HS-27A (cell line): ENCODE data around the gene SLCO2B1.
A peak's percentile ranks its signal among the peaks of the same experiment; 100 is the strongest.

ENCODE experiments used
- DNase-seq: peaks from one replicate; pipeline ENCODE4 v3.0.0-alpha.2; 2012; ENCODE audit warnings: low read depth, missing footprints

The SLCO2B1 gene

GRCh38 chr11:75223954-75224643 is 73.2 kb downstream of the SLCO2B1 start:
- DNase-seq = no peak

- no peak for DNase-seq
Observed at GRCh38 chr11:75225794-75226193, 74.9 kb downstream of the SLCO2B1 start.

GRCh38 chr11:75229466-75229865 is 78.6 kb downstream of the SLCO2B1 start:
- no peak for DNase-seq

GRCh38 chr11:75230621-75231020 is 79.7 kb downstream of the SLCO2B1 start:
- DNase-seq = no peak

GRCh38 chr11:75233754-75234172 is 82.9 kb downstream of the SLCO2B1 start:
- DNase-seq = peak; percentile 45

GRCh38 chr11:75236062-75236461 is 85.2 kb downstream of the SLCO2B1 start:
- DNase-seq = no peak

GRCh38 chr11:75237050-75237449 is 86.1 kb downstream of the SLCO2B1 start:
- no peak for DNase-seq

- no peak for DNase-seq
Observed at GRCh38 chr11:75238595-75239440, 87.9 kb downstream of the SLCO2B1 start.

GRCh38 chr11:75239531-75240290 is 88.8 kb downstream of the SLCO2B1 start:
- DNase-seq = no peak

- DNase-seq = no peak
Observed at GRCh38 chr11:75240311-75241035, 89.6 kb downstream of the SLCO2B1 start, which contains the start of gene TPBGL. Gene TPBGL, plus strand, starts transcription at chr11:75240774. Its CDS starts 276 bp downstream, at chr11:75241050.

- DNase-seq = no peak
Observed at GRCh38 chr11:75241036-75241905, 90.4 kb downstream of the SLCO2B1 start.

- DNase-seq = no peak
Observed at GRCh38 chr11:75241906-75242644, 91.2 kb downstream of the SLCO2B1 start.

GRCh38 chr11:75242722-75243600 is 92.1 kb downstream of the SLCO2B1 start:
- no peak for DNase-seq

- no peak for DNase-seq
Observed at GRCh38 chr11:75244052-75244814, 93.3 kb downstream of the SLCO2B1 start.

GRCh38 chr11:75245356-75246005 is 94.6 kb downstream of the SLCO2B1 start:
- no peak for DNase-seq

- DNase-seq = no peak
Observed at GRCh38 chr11:75246006-75246670, 95.2 kb downstream of the SLCO2B1 start.

GRCh38 chr11:75246671-75247350 is 95.9 kb downstream of the SLCO2B1 start:
- DNase-seq = no peak
